Activated CD4-positive, alpha-beta T cell treated with anti-CD3 and anti-CD28 coated beads, Interleukin-2, amount 50 U/mL, for 16 hours (primary cell): ENCODE measurements around the gene ANKDD1B.

Experiments used
- DNase-seq: peaks from one replicate; pipeline ENCODE4 v3.0.0-alpha.2; 2020

Gene ANKDD1B

DNA sequence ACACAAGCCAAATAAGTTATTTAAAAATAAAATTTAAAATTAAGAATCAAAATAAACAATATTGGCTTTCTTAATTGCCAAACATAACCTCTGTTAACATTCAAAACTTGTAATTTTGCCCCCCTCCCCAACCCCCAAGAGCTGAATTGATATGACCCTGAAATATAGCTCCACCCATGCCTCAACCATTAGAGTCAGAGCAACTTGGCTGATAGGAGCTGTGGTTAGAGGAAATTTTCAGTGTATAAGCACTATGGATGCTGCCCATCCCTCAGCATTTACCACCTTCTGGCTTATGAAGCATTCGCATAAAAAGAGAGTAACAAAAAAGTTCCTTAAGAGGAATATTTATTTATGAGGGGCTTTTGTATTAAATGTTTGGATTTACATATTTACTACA lies 99.9 kb downstream of the ANKDD1B start:
- no peak for DNase-seq

DNA sequence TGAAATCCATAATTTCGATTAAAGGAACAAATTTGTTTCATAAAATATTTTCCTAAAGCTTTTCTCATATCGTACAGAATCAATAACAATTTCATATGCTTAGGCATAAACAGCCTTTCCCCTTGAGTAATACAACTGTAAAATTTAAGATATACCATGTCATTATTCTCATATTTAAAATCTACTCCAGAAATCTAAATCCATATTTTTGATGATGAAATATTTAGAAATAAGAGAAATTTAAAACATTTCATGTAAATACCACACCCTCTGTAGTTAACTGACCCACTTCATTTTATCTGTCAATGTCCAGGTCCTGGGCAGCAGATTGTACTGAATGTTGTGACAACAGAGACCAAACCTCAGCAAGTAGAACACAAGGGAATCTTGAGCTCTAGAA lies 100.8 kb downstream of the ANKDD1B start:
- DNase-seq = no peak

DNA sequence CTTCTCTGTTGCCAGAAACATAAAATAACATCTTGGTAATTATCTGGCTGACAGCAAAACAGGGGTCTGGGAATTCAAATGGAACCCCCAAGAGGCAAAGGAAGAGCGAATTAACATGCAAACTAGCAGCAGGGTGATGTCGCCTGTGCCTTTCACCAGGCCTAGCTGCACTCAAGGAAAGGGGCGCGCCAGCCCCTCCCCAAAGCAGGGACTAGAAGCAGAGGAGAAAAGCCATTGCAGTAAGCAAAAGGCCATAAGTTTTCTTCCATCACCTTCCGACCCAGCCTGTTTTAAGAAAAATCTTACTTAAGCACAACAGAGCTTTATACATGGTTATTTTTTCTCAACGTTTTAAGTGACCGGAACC lies 105.4 kb downstream of the ANKDD1B start:
- DNase-seq = no peak

GRCh38 chr5:75717082-75717922 lies 106.0 kb downstream of the ANKDD1B start, which contains the start of gene POC5:
Gene POC5, minus strand, starts transcription at chr5:75717437. Its CDS starts 4,500 bp downstream, at chr5:75712937.
- peak; percentile 99 for DNase-seq

GRCh38 chr5:75720882-75721281 lies 109.6 kb downstream of the ANKDD1B start:
- no peak for DNase-seq
